Activated naive CD4-positive, alpha-beta T cell treated with anti-CD3 and anti-CD28 coated beads, Interleukin-2, amount 50 U/mL, for 72 hours (primary cell): ENCODE results near the gene MAPT. TPM values are rescaled to one million over a fixed set of nuclear protein-coding genes. Genes with fewer than 3 reads are reported as not detected.

Experiments used
- ATAC-seq, 2 donors: fragments of 150-1000 bp; cut with Tn5 transposase; 2 replicates each; pipeline ENCODE4 v1.10.0; 2021; ENCODE audit warnings: mild to moderate bottlenecking in 2 of 2, moderate library complexity in 2 of 2
- DNase-seq, 2 donors: peaks; one replicate each; pipeline ENCODE4 v3.0.0; 2021 to 2022; ENCODE audit warnings: low spot score in 2 of 2
- H3K27ac Mint-ChIP-seq, 2 donors: one replicate each; pipeline ENCODE4 v1.8.0; 2022; ENCODE audit warnings: mild to moderate bottlenecking in 2 of 2, mixed read lengths in 2 of 2
- H3K36me3 Mint-ChIP-seq, 2 donors: one replicate each; pipeline ENCODE4 v1.8.0; 2022; ENCODE audit warnings: mixed read lengths in 2 of 2
- H3K9me3 Mint-ChIP-seq, 2 donors: one replicate each; pipeline ENCODE4 v1.8.0; 2022; ENCODE audit warnings: mixed read lengths in 2 of 2
- total RNA-seq, 2 donors: library from RNA; stranded (reverse); gene quantifications; one replicate each; pipeline ENCODE4 v1.2.3, GENCODE V29; 2022

The MAPT gene
- total RNA-seq, 2 donors from 2014 or later: 0.57 to 2.2 TPM

- ATAC-seq: no peak
- no peaks in the 10 kb centered on the region for H3K9me3 Mint-ChIP-seq
Measured at GRCh38 chr17:46063241-46063640, 168.9 kb downstream of the MAPT start.

GRCh38 chr17:46064460-46064859 lies 170.1 kb downstream of the MAPT start:
- peaks cover 0 to 15% of the 10 kb centered on the region in 2 donors for H3K36me3 Mint-ChIP-seq

More at GRCh38 chr17:46063241-46063640, 168.9 kb downstream of the MAPT start:
- H3K27ac Mint-ChIP-seq: no peak overlapping the region
- H3K36me3 Mint-ChIP-seq: peaks cover 0 to 21% of the 10 kb centered on the region in 2 donors
- DNase-seq: no peak

GRCh38 chr17:46071796-46072195 lies 177.4 kb downstream of the MAPT start:
- H3K36me3 Mint-ChIP-seq: peaks cover 0 to under 1% of the 10 kb centered on the region in 2 donors

More at GRCh38 chr17:46064460-46064859, 170.1 kb downstream of the MAPT start:
- Mint-ChIP-seq H3K27ac (no peak overlapping the region), H3K9me3 (no peaks in the 10 kb centered on the region)
- no peak for DNase-seq
- ATAC-seq: no peak

GRCh38 chr17:46072998-46073397 lies 178.6 kb downstream of the MAPT start:
- Mint-ChIP-seq H3K27ac (no peak overlapping the region), H3K9me3 (no peaks in the 10 kb centered on the region), H3K36me3 (peaks cover 0 to 3% of the 10 kb centered on the region in 2 donors)
- DNase-seq (no peak), ATAC-seq (no peak)

More at GRCh38 chr17:46071796-46072195, 177.4 kb downstream of the MAPT start:
- Mint-ChIP-seq H3K9me3 (no peaks in the 10 kb centered on the region), H3K27ac (no peak overlapping the region)
- ATAC-seq (no peak), DNase-seq (no peak)

GRCh38 chr17:46074540-46074939 lies 180.2 kb downstream of the MAPT start:
- no peaks in the 10 kb centered on the region for H3K9me3 Mint-ChIP-seq

More at GRCh38 chr17:46074540-46074939, 180.2 kb downstream of the MAPT start:
- ATAC-seq (no peak), DNase-seq (no peak)
- Mint-ChIP-seq H3K27ac (no peak overlapping the region), H3K36me3 (peaks cover 0 to 9% of the 10 kb centered on the region in 2 donors)

Other genes with a start within 250 kb of the MAPT start
- under 1 TPM in 1 of 2 donors, not detected in 1; 0.32 TPM for gene CRHR1, start 110.2 kb upstream of the MAPT start, total RNA-seq
- not detected for gene SPPL2C, start 49.7 kb upstream of the MAPT start, total RNA-seq
- gene STH, start 104.7 kb downstream of the MAPT start, total RNA-seq: not detected